ENCODE measurements around the gene GUCY2D. TPM values are rescaled to one million over a fixed set of nuclear protein-coding genes. Genes with fewer than 3 reads are reported as not detected.

Gene GUCY2D
- total and polyA plus RNA-seq, 2 experiments from 2014 or later: 0.07 to 0.08 TPM

GRCh38 chr17:8015957-8016631 lies 13.7 kb downstream of the GUCY2D start:
- Histone ChIP-seq H3K9me2 (ENCODE audit: insufficient read depth) (no peaks in the 10 kb centered on the region), H3K27ac (ENCODE audit: low read depth) (no peak overlapping the region), H3K4me2 (peak overlapping the region; percentile 97), H3F3A (replicated peaks; ENCODE audit: low read depth) (no peaks in the 10 kb centered on the region), H4K20me1 (replicated peaks; ENCODE audit: insufficient read depth) (no peaks in the 10 kb centered on the region), H3K27me3 (ENCODE audit: insufficient read depth) (peaks cover 41% of the 10 kb centered on the region), H3K4me1 (ENCODE audit: insufficient read depth) (no peaks in the 10 kb centered on the region), H3K79me2 (replicated peaks; ENCODE audit: insufficient read depth) (no peaks in the 10 kb centered on the region), H3K4me3 (peak overlapping the region; percentile 80), H2AFZ (peak overlapping the region; percentile 100), H3K36me3 (ENCODE audit: insufficient read depth) (no peaks in the 10 kb centered on the region)
- Mint-ChIP-seq H3K36me3 (ENCODE audit: low read depth) (no peaks in the 10 kb centered on the region), H3K9me3 (no peaks in the 10 kb centered on the region), H3K27ac (no peak overlapping the region), H3K4me1 (peaks cover 5% of the 10 kb centered on the region; the same call in 1 of the 3 replicates), H3K27me3 (ENCODE audit: insufficient read depth, low read depth, poor library complexity) (peaks cover 27% of the 10 kb centered on the region), H3K4me3 (peak overlapping the region; percentile 80)
- ATAC-seq: peak; percentile 83
- TF ChIP-seq ZNF114 (CRISPR knock-in tag; IDR thresholded peaks at IDR 0.05): no peak
- TF ChIP-seq, protein P1, sequence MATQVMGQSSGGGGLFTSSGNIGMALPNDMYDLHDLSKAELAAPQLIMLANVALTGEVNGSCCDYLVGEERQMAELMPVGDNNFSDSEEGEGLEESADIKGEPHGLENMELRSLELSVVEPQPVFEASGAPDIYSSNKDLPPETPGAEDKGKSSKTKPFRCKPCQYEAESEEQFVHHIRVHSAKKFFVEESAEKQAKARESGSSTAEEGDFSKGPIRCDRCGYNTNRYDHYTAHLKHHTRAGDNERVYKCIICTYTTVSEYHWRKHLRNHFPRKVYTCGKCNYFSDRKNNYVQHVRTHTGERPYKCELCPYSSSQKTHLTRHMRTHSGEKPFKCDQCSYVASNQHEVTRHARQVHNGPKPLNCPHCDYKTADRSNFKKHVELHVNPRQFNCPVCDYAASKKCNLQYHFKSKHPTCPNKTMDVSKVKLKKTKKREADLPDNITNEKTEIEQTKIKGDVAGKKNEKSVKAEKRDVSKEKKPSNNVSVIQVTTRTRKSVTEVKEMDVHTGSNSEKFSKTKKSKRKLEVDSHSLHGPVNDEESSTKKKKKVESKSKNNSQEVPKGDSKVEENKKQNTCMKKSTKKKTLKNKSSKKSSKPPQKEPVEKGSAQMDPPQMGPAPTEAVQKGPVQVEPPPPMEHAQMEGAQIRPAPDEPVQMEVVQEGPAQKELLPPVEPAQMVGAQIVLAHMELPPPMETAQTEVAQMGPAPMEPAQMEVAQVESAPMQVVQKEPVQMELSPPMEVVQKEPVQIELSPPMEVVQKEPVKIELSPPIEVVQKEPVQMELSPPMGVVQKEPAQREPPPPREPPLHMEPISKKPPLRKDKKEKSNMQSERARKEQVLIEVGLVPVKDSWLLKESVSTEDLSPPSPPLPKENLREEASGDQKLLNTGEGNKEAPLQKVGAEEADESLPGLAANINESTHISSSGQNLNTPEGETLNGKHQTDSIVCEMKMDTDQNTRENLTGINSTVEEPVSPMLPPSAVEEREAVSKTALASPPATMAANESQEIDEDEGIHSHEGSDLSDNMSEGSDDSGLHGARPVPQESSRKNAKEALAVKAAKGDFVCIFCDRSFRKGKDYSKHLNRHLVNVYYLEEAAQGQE (IDR thresholded peaks at IDR 0.05; ENCODE audit: unreplicated experiment): no peak
- no peak for TF ChIP-seq ZNF462 (CRISPR knock-in tag; IDR thresholded peaks at IDR 0.05)
- TF ChIP-seq EZH2phosphoT487 (IDR thresholded peaks at IDR 0.05; ENCODE audit: unreplicated experiment): no peak
- no peak for TF ChIP-seq CREB1 (CRISPR knock-in tag; IDR thresholded peaks at IDR 0.05; ENCODE audit: low read depth)
- no peak for TF ChIP-seq ZNF331 (CRISPR knock-in tag; IDR thresholded peaks at IDR 0.05; ENCODE audit: low read depth)
- TF ChIP-seq, protein P2, sequence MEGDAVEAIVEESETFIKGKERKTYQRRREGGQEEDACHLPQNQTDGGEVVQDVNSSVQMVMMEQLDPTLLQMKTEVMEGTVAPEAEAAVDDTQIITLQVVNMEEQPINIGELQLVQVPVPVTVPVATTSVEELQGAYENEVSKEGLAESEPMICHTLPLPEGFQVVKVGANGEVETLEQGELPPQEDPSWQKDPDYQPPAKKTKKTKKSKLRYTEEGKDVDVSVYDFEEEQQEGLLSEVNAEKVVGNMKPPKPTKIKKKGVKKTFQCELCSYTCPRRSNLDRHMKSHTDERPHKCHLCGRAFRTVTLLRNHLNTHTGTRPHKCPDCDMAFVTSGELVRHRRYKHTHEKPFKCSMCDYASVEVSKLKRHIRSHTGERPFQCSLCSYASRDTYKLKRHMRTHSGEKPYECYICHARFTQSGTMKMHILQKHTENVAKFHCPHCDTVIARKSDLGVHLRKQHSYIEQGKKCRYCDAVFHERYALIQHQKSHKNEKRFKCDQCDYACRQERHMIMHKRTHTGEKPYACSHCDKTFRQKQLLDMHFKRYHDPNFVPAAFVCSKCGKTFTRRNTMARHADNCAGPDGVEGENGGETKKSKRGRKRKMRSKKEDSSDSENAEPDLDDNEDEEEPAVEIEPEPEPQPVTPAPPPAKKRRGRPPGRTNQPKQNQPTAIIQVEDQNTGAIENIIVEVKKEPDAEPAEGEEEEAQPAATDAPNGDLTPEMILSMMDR (conservative IDR thresholded peaks at IDR 0.05; ENCODE audit: low read depth in 2 of 2): no peak
- no peak for TF ChIP-seq JUNB (IDR thresholded peaks at IDR 0.05; ENCODE audit: unreplicated experiment)
- no peak for TF ChIP-seq NANOG (IDR thresholded peaks at IDR 0.05; ENCODE audit: borderline replicate concordance)
- TF ChIP-seq STAT1 (IDR thresholded peaks at IDR 0.05; ENCODE audit: unreplicated experiment): no peak
- TF ChIP-seq ETS1 (IDR thresholded peaks at IDR 0.05): no peak
- no peak; the same call in 1 of the 2 replicates for TF ChIP-seq POLR2AphosphoS5 (IDR thresholded peaks at IDR 0.05; ENCODE audit: low read depth)
- TF ChIP-seq EZH2 (IDR thresholded peaks at IDR 0.05; ENCODE audit: low read depth, unreplicated experiment): no peak
- DNase-seq (ENCODE audit: low spot score): peak; percentile 74

All from GM23338 (cell line).